NCI-H1105 (cell line): Measurements from ENCODE around the gene BPIFB3.

Experiments
- DNase-seq: peaks from one replicate; lab custom pipeline; 2025; lab: John Stamatoyannopoulos, UW

Gene BPIFB3, protein sequence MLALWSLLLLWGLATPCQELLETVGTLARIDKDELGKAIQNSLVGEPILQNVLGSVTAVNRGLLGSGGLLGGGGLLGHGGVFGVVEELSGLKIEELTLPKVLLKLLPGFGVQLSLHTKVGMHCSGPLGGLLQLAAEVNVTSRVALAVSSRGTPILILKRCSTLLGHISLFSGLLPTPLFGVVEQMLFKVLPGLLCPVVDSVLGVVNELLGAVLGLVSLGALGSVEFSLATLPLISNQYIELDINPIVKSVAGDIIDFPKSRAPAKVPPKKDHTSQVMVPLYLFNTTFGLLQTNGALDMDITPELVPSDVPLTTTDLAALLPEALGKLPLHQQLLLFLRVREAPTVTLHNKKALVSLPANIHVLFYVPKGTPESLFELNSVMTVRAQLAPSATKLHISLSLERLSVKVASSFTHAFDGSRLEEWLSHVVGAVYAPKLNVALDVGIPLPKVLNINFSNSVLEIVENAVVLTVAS

DNA sequence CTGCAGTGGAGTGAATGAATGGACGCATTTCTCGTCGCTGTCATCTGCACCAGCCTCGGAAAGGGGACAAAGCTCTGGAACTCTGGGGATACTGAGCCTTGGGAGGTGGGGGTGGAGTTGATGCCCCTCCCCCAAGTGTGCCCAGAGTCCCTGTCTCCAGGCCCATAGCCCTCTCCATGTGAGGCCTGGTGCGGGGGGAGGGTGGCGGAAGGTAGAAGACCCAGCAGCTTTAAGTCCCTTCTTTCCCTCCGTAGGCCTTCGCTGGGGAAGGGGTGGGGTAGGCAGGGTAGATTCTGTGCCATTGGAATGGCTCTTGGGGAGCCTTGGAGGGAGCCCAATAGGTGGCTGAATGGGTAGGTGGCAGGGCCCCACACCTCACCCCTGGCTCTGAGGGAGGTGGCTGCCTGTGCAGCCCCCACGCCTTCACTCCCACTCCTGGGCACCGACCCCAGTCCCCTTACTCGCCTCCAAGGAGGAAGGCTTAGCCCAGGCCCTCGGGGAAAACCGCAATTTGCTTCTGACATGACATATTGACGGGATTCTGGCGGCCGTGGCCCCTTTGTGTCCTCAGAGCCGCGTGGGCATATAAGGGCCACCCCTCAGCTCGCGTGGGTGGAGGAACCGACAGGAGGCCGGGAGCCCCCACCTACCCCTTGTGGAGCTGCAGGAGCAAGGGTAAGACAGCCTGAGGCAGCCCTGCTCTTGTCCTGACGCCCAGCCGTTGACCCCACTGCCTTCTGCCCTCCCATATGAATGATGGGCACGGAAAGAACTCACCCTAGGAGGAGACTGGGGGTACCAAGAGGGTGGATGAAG is at the start of gene BPIFB3:
Gene BPIFB3, plus strand, starts transcription at position 613 of the 816 bp plus-strand sequence. CDS start 1,533 bp downstream, outside the sequence.
- no peak for DNase-seq

DNA sequence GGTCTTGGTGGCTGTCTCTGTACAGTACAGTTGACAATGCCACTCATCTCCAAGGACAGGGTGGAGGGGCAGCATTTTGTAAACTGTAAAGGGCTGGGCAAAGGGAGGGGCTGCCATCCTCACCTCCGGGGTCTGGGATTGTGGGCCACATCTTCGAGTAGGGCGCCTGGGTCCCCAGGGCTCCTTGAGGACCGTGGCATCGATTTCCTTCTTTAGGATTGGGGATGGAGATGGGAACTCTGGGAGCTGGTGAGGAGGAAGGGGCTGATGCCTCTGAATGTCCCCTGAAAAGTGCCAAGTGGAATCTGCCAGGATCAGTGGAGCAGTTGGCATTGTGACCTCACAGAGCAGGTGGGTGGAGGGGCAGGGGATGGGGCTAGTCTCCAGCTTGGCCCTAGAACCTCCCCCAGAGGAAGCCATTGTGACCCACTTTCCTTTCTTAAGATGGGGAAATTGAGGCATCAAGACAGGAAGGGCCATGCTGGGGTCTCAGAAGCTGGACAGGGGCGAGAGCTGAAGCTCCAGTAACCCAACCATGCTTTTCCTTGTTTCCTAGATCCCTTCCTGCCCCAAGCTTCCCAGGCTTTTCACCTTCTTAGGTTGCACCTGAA is 49.5 kb upstream of the BPIFB3 start, which contains the start of gene SUN5:
Gene SUN5, minus strand, starts transcription at position 293 of the 611 bp plus-strand sequence. Its CDS starts 93 bp downstream, at position 200.
- no peak for DNase-seq

DNA sequence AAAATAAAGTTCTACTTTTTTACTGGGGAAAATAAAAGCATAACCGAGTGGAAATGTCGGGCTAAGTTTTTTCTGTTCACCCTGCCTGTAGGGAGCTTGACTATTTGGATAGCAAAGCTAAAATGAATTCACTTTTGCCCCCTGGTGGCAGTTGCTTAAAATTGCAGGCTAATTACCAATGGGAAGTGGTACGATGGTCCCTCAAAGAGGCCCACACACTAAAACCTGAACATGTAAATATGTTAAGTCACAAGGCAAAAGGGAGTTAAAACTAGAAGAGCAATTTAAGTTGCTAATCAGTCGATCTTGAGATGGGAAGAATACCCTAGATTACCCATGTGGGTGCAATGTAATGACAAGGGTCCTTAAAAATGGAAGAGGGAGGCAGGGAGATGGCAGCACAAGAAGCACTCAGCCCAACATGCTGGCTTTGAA is 48.6 kb upstream of the BPIFB3 start:
- DNase-seq = no peak

DNA sequence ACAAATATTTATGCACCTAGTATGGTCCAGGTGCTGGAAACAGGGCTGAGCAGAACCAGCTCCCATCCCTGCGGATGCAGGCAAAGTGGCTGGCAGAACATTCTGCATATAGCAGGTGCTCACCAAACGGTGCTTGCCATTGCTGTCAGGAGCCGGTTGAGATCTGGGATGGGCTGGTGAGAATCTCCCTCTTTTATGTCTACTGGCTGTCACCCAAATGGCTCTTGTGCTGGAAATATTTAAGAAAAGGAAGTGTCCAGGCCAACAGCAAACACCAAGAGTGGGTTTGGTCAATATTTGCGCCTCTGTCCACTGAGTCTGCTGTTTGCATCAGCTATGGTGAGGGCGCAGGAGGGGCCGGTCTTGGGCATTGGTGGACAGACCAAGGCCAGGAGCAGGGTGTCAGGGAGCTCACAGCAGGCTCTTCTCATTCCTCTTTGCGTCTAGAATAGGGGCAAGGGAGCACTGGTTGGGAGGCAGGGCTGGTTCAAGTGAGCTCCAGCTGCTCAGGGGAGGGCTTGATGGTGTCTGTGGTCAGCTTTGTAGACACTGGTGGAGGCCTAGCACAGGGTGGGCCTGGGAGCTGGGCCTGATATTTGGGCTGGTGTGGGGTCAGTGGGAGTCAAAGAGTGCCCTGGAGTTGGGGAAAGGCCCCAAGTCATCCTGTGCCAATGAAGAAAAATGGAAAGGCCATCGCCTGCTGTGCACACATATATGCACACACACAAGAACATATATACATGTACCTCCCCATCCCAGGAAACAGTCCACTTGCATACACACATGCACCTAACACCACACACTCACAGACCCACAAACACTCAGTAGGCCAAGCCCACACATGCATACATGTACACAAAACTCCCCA is 47.6 kb upstream of the BPIFB3 start:
- DNase-seq = no peak

DNA sequence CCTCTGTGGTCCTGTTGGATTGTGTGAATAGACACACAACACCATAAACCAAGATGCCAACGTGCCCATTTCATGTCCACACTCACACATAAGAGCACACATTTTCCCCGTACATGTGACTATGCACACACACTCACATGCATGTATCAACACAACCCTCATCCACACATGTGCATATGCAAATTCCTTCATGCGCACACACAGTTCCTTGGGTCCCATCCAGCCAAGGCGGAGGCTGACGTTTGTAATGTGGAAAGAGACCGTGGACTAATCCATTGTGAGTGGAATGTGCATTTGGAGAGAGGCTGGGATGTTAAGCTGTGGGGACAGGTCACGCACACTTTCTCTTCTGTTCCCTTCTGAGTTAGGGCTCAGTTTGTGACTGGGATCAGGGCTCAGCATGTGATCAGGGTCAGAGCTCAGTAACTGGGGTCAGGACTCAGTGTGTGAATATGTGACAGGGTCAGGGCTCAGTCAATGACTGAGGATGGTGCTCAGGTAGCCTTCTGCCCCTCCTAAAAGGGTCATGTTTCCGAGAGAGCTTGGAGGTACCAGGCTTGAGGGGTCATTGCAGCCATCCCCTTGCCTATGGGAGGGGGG is 46.8 kb upstream of the BPIFB3 start:
- DNase-seq = no peak

DNA sequence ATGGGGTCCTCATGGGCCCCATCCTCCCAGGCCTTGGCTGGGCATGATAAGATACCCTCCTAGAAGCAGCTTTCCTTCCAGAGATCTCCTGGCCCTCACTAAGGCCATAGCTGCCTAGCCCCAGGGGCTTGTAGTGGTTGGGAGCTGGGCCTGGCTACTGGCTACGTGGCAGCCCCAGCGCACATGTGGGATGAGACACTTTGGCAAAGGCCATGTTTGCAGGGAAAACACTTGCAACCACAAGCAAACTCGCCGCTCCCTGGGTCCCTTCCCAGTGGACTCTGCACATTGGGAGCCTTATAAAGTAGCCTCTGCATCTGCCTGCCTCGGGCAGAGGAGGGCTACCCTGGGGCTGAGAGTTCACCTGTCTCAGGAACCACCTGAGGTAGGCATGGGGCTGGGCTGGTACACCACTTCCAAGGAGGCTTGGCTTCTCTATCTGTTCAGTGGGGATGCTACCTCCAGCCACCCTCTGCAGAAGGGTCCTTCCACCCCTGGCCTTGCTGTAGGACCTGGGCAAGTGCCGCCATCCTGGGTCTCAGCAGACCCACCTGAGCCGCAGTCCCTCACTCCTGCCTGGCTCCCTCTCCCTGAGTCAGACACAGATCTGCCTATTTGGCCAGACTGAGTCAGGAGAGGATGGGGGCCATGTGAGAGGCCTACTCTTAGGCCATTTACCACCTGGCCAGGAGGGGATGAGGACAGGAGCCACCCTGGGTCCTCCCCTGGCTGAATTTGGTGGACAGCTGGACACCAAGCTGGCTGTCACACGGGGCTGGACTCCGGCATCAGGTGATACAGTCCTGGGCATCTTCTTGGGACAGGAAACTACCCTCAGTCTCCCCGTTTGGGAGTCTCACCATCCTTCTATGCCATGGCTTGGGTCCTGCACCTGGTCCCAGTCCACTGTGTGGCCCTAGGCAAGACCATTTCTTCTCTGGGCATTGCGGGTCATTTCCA is 46.0 kb upstream of the BPIFB3 start, which contains the start of gene BPIFB2:
Gene BPIFB2, plus strand, starts transcription at position 329 of the 960 bp plus-strand sequence. CDS start 871 bp downstream, outside the sequence.
- no peak for DNase-seq

DNA sequence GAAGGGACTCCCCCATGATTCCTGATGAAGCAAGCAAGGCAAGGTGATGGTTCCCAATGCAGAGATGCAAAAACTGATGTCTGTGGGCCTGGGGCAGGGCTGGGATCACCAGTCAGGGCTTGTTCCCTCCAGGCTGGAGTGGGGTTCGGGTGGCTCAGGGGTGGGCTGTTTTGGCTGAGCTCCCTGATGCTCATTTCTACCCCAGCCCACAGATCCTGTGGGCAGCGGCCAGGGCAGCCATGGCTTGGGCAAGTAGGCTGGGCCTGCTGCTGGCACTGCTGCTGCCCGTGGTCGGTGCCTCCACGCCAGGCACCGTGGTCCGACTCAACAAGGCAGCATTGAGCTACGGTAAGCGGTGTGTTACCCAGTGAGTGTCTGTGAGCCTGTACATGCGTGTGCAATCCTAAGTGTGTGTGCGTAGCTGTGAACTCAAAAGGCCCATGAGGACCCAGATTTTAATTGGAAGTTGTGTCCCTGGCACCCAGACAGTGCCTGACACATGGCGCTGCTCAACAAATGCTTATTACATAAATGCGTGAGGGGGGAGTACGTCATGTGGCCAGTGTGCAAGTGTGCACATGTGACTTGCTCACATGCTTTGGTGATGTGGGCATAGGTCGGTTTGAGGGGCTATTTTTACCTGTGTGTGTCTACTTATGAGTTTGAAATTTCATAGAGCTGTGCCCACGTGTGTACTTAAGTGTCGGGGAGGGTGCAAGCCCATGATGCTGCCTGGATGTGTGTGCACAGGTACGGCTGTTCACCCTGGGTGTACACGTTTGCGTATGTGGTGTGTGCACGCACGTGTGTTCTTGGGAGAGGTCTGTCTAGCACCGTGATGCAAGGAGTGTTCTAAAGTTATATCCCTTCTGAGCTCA is 45.1 kb upstream of the BPIFB3 start:
- no peak for DNase-seq

DNA sequence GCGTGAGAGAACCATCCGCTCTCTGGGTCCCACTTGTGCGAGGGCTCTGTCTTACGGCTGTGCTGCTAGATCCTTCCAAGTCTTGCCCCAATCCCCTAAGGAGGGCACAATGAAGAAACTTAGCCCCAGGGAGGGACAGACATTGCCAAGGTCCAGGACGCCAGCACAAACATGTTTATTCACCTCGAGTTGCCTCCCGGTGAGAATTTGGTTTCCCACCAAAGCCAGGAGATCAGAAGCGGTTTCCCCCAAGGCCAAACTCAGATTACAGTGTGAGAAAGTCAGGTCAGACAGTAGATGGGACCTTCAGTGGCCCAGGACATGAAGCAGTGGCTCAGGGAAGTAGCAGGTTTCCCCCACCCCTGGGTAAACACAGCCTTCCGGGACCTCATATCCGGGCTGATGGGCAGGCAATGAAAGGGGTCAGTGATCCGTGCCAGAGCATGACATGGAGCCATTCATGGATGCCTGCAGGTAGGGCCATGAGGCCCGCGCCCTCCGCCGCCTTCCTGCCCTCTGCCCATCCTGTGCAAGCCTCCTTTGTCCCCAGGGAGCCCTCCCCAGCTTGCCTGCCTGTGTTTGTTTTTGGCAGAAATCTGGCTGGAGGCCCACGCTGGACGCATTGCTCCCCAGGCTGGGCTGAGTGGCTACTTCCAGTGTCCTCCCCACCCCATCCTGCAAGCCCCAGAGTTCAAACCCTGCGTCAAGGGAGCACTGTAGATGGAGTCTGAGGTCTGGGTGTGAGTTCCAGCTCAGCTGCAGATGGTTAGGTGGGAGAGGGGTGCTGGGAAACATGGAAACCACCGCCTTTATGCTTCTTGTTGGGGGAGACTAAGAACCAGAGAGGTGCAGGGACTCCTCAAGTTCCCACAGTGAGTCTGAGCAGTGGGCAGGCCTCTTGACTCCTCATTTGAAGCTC is 44.2 kb upstream of the BPIFB3 start:
- no peak for DNase-seq

DNA sequence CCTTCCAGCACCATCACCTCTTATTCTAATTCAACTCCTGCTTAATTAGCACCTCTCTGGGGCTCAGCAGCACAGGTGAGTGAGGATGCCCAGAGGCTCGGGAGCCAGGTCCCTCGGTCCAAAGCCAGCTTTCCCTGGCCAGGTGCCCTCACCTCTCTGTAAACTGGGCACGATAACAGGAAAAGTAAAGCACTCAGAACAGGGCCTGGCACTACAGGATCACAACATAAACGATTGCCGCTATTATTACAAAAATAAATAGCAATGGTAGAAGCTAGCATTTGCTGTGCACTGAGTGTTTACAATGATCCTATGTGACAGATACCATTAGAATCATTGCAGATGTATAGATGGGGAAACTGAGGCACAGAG is 43.6 kb upstream of the BPIFB3 start:
- DNase-seq = no peak

DNA sequence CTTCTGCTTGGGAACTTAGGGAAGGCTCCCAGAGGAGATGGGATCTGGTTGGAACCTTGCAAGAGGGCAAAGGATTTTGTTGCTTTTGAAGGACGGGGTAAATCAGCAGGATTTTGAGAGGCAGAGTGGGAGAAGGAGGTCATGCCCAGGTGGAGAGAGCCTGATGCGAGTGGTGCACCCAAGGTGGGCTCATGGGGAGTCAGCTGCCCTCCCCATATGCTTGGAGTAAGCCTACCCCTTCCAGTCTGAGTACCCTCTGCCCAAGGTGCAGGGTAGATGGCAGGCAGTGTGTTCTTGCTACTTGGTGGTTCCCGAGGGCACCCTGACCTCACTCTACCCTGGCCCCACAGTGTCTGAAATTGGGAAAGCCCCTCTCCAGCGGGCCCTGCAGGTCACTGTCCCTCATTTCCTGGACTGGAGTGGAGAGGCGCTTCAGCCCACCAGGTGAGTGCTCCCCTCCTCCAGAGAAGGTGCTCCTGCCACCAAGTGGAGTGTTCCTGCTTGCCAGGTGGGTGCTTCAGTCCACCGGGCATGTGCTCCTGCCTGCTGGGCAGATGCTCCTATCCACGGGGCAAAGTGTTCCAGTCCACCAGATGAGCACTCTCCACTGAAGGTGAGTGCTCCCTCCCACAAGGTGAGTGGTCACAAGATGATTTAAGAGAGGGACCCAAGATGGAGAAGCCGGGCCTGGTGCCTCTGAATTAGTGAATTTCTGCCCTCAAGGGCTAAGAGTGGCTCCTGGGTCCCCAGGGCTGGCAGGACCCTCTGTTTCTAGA is 42.8 kb upstream of the BPIFB3 start:
- DNase-seq = no peak

DNA sequence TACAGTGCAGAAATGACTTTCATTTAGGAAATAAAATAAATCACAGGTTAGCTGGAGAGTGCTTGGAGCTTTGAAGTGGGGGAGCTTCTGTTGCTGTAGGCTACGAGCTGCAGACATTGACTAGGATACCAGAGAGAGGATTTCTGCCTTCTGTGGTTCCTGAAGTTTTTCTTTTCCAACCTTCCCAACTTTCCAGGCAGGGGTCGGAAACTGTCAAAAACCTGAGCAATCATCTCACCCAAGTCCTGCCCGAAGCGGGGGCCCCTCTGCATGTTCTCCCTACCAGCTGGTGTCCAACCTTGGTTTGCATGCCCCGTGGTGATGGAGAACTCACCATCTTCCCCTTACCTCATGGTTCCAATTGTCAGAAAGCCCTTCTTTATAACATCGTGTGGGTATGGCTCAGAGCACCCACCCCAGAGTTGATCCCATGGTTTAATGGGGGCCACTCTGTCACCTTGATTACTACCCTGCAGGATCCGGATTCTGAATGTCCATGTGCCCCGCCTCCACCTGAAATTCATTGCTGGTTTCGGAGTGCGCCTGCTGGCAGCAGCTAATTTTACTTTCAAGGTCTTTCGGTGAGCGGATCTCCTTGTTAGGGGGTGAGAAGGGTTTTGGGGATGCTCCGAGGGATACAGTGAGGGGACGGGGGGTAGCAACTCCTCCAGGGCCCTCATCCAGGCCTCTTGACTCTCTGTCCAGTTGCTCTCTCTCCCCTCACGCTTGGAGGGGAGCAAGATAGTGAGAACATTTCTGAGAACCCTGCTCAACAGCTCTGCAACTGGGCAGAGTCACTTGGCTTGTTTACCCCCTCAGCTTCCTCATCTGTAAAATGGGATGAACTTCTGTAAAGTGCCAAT is 41.1 kb upstream of the BPIFB3 start:
- DNase-seq = no peak

DNA sequence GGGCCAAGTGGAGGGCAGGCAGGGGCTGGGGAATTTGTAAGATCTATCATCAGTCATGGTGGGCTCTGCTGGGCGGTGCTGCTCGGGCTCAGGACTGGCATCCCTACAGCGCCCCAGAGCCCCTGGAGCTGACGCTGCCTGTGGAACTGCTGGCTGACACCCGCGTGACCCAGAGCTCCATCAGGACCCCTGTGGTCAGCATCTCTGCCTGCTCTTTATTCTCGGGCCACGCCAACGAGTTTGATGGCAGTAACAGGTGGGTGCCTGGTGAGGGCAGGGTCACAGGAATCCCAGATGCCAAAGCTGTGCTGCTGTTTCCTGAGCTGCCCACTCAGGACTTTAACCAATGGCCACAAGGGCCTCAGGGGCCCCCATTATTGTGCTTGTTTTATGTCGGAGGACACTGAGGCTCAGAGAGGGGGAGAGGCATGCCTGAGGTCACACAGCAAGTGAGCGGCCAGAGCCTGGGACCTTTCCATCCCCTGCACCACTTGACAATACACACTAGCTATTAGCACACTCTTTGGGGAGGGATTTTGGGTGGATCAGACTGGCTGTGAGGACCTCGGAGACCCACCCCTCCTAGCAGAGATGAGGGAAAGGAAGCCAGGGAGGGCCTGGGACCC is 39.9 kb upstream of the BPIFB3 start:
- no peak for DNase-seq

DNA sequence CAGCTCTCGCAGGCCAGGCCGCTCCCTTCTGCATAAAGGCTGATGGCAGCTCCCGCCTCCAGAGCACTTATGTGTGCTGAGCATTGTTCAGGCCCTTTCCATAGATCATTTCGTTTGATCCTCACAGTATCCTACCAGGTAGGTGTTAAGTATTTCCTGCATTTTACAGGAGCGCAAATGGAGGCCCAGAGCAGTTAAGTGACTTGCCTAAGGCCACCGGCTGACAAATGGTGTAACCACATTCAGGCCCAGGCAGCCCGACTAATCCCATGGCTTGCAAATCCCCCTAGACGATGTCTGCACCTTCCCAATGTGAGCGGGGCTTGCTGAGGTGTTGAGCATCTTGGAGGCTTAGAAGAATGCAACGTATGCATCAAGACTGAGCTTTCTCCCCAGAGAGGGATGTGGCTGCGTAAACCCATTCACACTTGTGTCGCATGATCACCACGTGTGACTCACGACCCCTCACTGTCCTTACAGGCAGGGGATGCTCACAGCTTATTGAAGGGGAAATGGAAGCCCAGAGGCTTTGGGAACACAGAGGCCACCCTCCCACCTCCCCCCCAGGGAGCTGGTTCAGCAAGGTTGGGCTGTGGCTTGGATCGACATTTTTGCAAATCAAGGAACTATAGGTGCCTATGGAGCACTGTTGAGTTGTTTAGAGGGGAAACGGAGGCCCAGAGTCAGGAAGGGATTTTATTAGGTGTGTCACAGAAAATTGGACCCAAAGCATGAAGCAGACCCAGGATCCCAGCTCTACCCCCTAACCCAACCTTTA is 39.2 kb upstream of the BPIFB3 start:
- DNase-seq = no peak

DNA sequence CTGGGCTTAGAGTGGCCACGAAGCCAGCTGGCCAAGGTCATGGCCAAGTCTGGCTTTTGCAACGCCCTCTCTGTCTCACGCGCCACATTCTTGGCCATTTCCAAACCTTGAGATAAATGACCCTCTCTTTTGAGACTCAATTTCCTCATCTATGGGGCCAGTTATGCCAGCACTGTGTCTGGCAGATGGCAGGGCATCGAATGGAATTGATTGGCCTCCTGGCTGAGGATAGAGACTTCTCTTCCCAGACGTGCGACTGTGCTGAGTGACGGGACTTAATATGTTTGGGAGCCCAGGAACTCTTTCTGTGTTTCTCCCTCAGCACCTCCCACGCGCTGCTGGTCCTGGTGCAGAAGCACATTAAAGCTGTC is 38.6 kb upstream of the BPIFB3 start:
- DNase-seq = no peak
